SK-N-SH treated with all-trans-retinoic acid at 6 μM for 48 hours (cell line): Measurements from ENCODE around the gene DPEP2.

ENCODE experiments used
- ARNTL ChIP-seq: fragments of 450-650 bp; formaldehyde crosslinking; IDR thresholded peaks from 2 replicates; pipeline ENCODE4 v1.5.0; 2020; ENCODE audit warnings: low read depth, mild to moderate bottlenecking, moderate library complexity, borderline replicate concordance
- CREB5 ChIP-seq: fragments of 250-450 bp; sonication (Bioruptor Pico); IDR thresholded peaks from 2 replicates; pipeline ENCODE4 v1.5.1; 2020; ENCODE audit warnings: low read depth, mild to moderate bottlenecking, moderate library complexity
- CSDC2 ChIP-seq: fragments of 250-450 bp; sonication (Bioruptor Pico); IDR thresholded peaks from 2 replicates; pipeline ENCODE4 v1.5.0; 2020; ENCODE audit warnings: mild to moderate bottlenecking, moderate library complexity
- PPARA ChIP-seq: fragments of 250-450 bp; sonication (Bioruptor Pico); IDR thresholded peaks from 2 replicates; pipeline ENCODE4 v1.5.0; 2020; ENCODE audit warnings: mild to moderate bottlenecking, borderline replicate concordance
- RARB ChIP-seq: fragments of 250-450 bp; sonication (Bioruptor Pico); IDR thresholded peaks from 2 replicates; pipeline ENCODE4 v1.8.0; 2021; ENCODE audit warnings: mild to moderate bottlenecking, moderate library complexity
- ZC3H10 ChIP-seq: fragments of 250-450 bp; sonication (Bioruptor Pico); IDR thresholded peaks from 2 replicates; pipeline ENCODE4 v1.5.1; 2021; ENCODE audit warnings: mild to moderate bottlenecking, moderate library complexity
- ZFP3 ChIP-seq: fragments of 250-450 bp; sonication (Bioruptor Pico); IDR thresholded peaks from 2 replicates; pipeline ENCODE4 v1.5.0; 2020; ENCODE audit warnings: mild to moderate bottlenecking, moderate library complexity
- ZFP30 ChIP-seq: fragments of 450-650 bp; formaldehyde crosslinking; IDR thresholded peaks from 2 replicates; pipeline ENCODE4 v1.5.0; 2022; ENCODE audit warnings: mild to moderate bottlenecking, moderate library complexity
- ZNF565 ChIP-seq: fragments of 450-650 bp; formaldehyde crosslinking; conservative IDR thresholded peaks from 2 replicates; pipeline ENCODE4 v1.5.0; 2020; ENCODE audit warnings: low read depth, mild to moderate bottlenecking, moderate library complexity
- ZNF70 ChIP-seq: fragments of 450-650 bp; formaldehyde crosslinking; IDR thresholded peaks from 2 replicates; pipeline ENCODE4 v1.5.0; 2020; ENCODE audit warnings: mild to moderate bottlenecking, moderate library complexity
- TF ChIP-seq, protein P1 (sequence below): fragments of 250-450 bp; sonication (Bioruptor Pico); IDR thresholded peaks from 2 replicates; pipeline ENCODE4 v1.8.0; 2020; ENCODE audit warnings: mild to moderate bottlenecking, moderate library complexity, borderline replicate concordance
- TF ChIP-seq, protein P2 (sequence below): fragments of 250-450 bp; sonication (Bioruptor Pico); IDR thresholded peaks from 2 replicates; pipeline ENCODE4 v1.8.0; 2021; ENCODE audit warnings: low read depth, mild to moderate bottlenecking, moderate library complexity, borderline replicate concordance

DNA sequence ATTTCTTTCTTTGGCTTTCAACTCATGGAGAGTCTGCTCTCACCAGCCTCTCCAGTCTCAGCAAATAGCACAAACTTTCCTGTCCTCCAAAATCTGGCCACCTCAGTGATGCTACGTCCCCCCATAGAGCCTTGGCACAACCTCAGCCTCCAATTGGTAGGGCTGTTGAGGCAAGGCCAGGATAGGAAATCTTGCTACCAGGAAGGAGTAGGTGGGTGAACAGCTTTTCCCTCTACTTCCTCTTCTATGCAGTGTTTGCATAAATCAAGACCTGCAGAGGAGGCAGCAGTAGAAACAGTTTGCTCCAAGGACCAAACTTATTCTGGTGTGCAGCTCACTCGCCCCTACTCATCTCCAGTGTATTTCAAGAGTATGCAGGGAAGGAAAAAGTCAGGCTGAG, 701 bp upstream of the DPEP2 start:
- no peak for TF ChIP-seq ZFP30 (CRISPR knock-in tag)
- TF ChIP-seq, protein P1, sequence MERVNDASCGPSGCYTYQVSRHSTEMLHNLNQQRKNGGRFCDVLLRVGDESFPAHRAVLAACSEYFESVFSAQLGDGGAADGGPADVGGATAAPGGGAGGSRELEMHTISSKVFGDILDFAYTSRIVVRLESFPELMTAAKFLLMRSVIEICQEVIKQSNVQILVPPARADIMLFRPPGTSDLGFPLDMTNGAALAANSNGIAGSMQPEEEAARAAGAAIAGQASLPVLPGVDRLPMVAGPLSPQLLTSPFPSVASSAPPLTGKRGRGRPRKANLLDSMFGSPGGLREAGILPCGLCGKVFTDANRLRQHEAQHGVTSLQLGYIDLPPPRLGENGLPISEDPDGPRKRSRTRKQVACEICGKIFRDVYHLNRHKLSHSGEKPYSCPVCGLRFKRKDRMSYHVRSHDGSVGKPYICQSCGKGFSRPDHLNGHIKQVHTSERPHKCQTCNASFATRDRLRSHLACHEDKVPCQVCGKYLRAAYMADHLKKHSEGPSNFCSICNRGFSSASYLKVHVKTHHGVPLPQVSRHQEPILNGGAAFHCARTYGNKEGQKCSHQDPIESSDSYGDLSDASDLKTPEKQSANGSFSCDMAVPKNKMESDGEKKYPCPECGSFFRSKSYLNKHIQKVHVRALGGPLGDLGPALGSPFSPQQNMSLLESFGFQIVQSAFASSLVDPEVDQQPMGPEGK (CRISPR knock-in tag) = no peak
- no peak for TF ChIP-seq PPARA (CRISPR knock-in tag)
- TF ChIP-seq CREB5 (CRISPR knock-in tag) = no peak
- TF ChIP-seq ZC3H10 = no peak
- no peak for TF ChIP-seq ZFP3 (CRISPR knock-in tag)
- TF ChIP-seq CSDC2 (CRISPR knock-in tag) = no peak
- TF ChIP-seq ARNTL = no peak
- TF ChIP-seq ZNF565 (CRISPR knock-in tag) = no peak
- TF ChIP-seq, protein P2, sequence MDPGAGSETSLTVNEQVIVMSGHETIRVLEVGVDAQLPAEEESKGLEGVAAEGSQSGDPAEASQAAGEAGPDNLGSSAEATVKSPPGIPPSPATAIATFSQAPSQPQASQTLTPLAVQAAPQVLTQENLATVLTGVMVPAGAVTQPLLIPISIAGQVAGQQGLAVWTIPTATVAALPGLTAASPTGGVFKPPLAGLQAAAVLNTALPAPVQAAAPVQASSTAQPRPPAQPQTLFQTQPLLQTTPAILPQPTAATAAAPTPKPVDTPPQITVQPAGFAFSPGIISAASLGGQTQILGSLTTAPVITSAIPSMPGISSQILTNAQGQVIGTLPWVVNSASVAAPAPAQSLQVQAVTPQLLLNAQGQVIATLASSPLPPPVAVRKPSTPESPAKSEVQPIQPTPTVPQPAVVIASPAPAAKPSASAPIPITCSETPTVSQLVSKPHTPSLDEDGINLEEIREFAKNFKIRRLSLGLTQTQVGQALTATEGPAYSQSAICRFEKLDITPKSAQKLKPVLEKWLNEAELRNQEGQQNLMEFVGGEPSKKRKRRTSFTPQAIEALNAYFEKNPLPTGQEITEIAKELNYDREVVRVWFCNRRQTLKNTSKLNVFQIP (CRISPR knock-in tag) = no peak
- no peak for TF ChIP-seq ZNF70 (CRISPR knock-in tag)
- no peak for TF ChIP-seq RARB
